ENCODE results near the gene HTR3C.
"Not testable (repeated sequence)": the region's sequence is repeated elsewhere in the genome, so short reads cannot be mapped to it uniquely, and the experiment has no call there.

Gene HTR3C

DNA sequence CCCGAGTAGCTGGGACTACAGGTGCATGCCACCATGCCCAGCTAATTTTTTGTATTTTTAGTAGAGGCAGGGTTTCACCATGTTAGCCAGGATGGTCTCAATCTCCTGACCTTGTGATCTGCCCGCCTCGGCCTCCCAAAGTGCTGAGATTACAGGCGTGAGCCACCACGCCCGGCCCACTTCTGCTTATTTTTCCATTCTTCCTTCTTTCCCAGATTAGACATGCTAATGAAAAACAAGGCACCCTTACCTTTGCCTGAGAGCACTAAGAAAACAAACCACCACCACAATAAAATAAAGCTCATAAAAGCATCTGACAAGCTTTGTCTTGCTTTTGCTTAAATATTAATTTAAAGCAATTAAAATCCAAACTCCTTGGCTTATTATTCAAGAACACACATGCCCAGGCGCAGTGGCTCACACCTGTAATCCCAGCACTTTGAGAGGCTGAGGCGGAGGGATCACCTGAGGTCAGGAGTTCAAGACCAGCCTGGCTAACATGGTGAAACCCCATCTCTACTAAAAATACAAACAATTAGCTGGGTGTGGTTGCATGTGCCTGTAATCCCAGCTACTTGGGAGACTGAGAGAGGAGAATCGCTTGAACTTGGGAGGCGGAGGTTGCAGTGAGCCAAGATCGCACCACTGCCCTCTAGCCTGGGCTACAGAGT lies 45.6 kb upstream of the HTR3C start:
- not testable (repeated sequence) for H3K27ac ChIP-seq (ENCODE audit: low read length, poor library complexity, severe bottlenecking); DNase-seq; H3K14ac ChIP-seq (ENCODE audit: low read length in 2 of 2); H2BK120ac ChIP-seq (ENCODE audit: low read depth, low read length); H3K4me3 ChIP-seq (ENCODE audit: insufficient read depth in 1 of 2, low read depth in 1 of 2, low read length in 2 of 2); H4K8ac ChIP-seq (ENCODE audit: low read length); H2BK15ac ChIP-seq (ENCODE audit: low read depth, poor library complexity, severe bottlenecking); H2BK5ac ChIP-seq (ENCODE audit: low read depth, low read length, poor library complexity, severe bottlenecking); H3K9ac ChIP-seq (ENCODE audit: low read length); H3K4ac ChIP-seq (ENCODE audit: low read depth in 1 of 2, low read length in 2 of 2); H3K9me3 ChIP-seq (ENCODE audit: control insufficient read depth, low read length); H2AFZ ChIP-seq (ENCODE audit: low read depth, low read length); H3K23ac ChIP-seq (ENCODE audit: low read length in 2 of 2); H3K18ac ChIP-seq (ENCODE audit: low read depth in 1 of 2, low read length in 2 of 2); H2AK5ac ChIP-seq (ENCODE audit: low read length, severe bottlenecking); H3K4me2 ChIP-seq (ENCODE audit: low read length, poor library complexity, severe bottlenecking); H2BK12ac ChIP-seq (ENCODE audit: low read length in 2 of 2); H3K27me3 ChIP-seq (ENCODE audit: control insufficient read depth in 1 of 2, insufficient read depth in 1 of 2, low read length in 2 of 2); H4K91ac ChIP-seq (ENCODE audit: low read length)
- Histone ChIP-seq H3K36me3 (ENCODE audit: control insufficient read depth in 1 of 2, insufficient read depth in 2 of 2, low read depth in 1 of 2, low read length in 2 of 2) (peaks cover 15 to 34% of the 10 kb centered on the region in 2 experiments), H3K4me1 (ENCODE audit: control insufficient read depth, insufficient read depth, low read depth, low read length) (peaks cover 13% of the 10 kb centered on the region), H3K79me1 (replicated peaks; ENCODE audit: low read length, poor library complexity, severe bottlenecking) (peaks cover 25% of the 10 kb centered on the region)
- 97% methylated on average over 11 of the region's 11 CpGs for WGBS

DNA sequence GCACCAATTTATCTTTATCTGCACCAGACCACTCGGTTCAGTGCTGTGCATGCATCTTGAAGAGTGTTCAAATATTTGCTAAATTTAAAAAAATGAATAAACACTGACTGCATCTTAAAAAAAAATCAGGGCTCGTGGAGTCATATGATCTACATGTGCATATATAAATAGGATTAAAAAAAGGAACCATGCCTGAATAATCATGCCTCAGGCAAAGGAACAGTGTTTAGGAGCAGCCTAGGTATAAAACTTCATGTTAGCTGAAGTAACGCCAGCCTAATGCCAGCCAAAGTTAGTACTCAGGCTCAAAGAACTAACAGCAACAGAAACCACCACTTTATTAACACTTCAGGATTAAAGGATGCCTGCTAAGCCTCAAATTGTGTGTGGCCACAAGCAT lies 44.7 kb upstream of the HTR3C start:
- no peak overlapping the region for H2BK15ac ChIP-seq (ENCODE audit: low read depth, poor library complexity, severe bottlenecking)
- peaks cover 19% of the 10 kb centered on the region for H3K79me1 ChIP-seq (replicated peaks; ENCODE audit: low read length, poor library complexity, severe bottlenecking)
- H3K9ac ChIP-seq (ENCODE audit: low read length): no peak overlapping the region
- no peak overlapping the region for H3K4me2 ChIP-seq (ENCODE audit: low read length, poor library complexity, severe bottlenecking)
- no peak overlapping the region for H3K27ac ChIP-seq (ENCODE audit: low read length, poor library complexity, severe bottlenecking)
- H3K4ac ChIP-seq (ENCODE audit: low read depth in 1 of 2, low read length in 2 of 2): no peak overlapping the region
- no peak overlapping the region for H3K4me3 ChIP-seq (ENCODE audit: insufficient read depth in 1 of 2, low read depth in 1 of 2, low read length in 2 of 2)
- H2AFZ ChIP-seq (ENCODE audit: low read depth, low read length): no peak overlapping the region
- no peak for DNase-seq
- peaks cover 8% of the 10 kb centered on the region for H3K4me1 ChIP-seq (ENCODE audit: control insufficient read depth, insufficient read depth, low read depth, low read length)
- no peak overlapping the region for H3K23ac ChIP-seq (ENCODE audit: low read length in 2 of 2)
- H2BK5ac ChIP-seq (ENCODE audit: low read depth, low read length, poor library complexity, severe bottlenecking): no peak overlapping the region
- H2BK12ac ChIP-seq (ENCODE audit: low read length in 2 of 2): no peak overlapping the region
- no peak overlapping the region for H3K14ac ChIP-seq (ENCODE audit: low read length in 2 of 2)
- no peak overlapping the region for H2BK120ac ChIP-seq (ENCODE audit: low read depth, low read length)
- no peak overlapping the region for H3K18ac ChIP-seq (ENCODE audit: low read depth in 1 of 2, low read length in 2 of 2)
- H2AK5ac ChIP-seq (ENCODE audit: low read length, severe bottlenecking): no peak overlapping the region
- WGBS: 91% methylated on average over 1 of the region's 3 CpGs
- H4K91ac ChIP-seq (ENCODE audit: low read length): no peak overlapping the region
- peaks cover 13 to 43% of the 10 kb centered on the region in 2 experiments for H3K36me3 ChIP-seq (ENCODE audit: control insufficient read depth in 1 of 2, insufficient read depth in 2 of 2, low read depth in 1 of 2, low read length in 2 of 2)
- no peak overlapping the region for H4K8ac ChIP-seq (ENCODE audit: low read length)
- no peaks in the 10 kb centered on the region for H3K9me3 ChIP-seq (ENCODE audit: control insufficient read depth, low read length)
- H3K27me3 ChIP-seq (ENCODE audit: control insufficient read depth in 1 of 2, insufficient read depth in 1 of 2, low read length in 2 of 2): no peaks in the 10 kb centered on the region

DNA sequence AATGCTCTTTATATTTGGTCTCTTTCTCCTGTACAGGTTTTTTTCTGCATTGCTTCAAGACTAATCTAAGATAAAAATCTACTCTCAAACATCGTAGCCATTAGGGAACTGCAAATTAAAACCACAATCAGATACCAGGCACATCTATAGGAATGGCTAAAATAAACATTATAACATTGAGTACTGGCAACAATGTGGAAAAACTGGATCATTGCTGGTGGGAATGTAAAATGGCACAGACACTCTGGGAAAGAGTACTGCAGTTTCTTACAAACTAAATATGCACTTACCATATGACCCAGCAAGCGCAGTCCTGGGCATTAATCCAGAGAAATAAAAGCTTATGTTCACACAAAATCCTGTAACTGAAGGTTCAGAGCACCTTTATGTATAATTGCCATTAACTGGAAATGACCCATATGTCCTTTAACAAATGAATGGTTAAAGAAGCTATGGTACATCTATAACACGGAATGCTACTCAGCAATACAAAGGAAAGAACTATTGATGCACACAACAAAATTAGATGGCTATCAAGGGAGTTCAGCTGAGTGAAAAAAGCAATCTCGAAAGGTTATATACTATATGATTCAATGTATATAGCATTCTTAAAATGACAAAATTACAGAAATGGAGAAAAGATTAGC lies 41.5 kb upstream of the HTR3C start:
- no peak overlapping the region for H3K4me3 ChIP-seq (ENCODE audit: insufficient read depth in 1 of 2, low read depth in 1 of 2, low read length in 2 of 2)
- WGBS: 100% methylated on average over 1 of the region's 4 CpGs
- H2BK120ac ChIP-seq (ENCODE audit: low read depth, low read length): no peak overlapping the region

DNA sequence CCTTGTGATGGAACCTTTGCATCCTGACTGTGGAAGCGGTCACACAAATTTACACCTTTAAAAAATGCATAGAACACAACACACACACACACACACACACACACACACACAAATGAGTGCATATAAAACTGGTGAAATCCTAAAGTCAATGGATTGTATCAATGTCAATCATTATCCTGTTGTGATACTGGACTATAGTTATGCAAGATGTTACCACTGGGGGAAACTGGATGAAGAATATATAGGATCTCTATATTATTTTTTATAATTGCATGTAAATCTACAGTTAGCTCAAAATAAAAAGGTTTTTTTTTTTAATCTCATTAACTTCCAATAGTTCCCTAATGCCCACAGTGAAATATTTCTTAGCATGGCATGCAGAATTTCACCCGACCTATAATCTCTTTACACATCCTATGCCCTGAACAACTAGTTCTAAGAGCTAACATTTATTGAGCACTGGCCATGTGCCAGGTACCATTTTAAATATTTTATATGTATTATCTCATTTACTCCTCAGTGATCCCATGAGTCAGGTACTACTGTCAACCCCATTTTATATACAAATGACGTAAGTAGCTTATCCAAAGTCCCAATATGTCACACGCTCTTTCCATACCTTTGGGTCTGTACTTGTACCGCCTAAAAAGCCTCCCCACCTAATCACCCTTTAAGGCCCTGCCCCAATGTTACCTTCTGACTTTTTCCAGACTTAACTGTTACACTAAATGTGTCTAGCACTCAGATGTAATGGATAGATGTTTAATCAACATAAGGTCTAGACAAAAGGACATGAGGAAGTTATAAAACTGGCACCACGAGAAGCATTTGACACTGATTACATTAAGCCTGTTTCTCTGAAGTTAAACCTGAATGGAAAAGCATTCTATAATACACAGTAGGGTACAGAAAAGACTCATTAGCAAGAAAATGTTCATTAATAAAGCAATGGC lies 40.6 kb upstream of the HTR3C start:
- no peak overlapping the region for H2AK5ac ChIP-seq (ENCODE audit: low read length, severe bottlenecking)

More for the DNA sequence above, 41.5 kb upstream of the HTR3C start:
- Histone ChIP-seq H3K4me2 (ENCODE audit: low read length, poor library complexity, severe bottlenecking) (no peak overlapping the region), H4K8ac (ENCODE audit: low read length) (no peak overlapping the region), H2BK12ac (ENCODE audit: low read length in 2 of 2) (no peak overlapping the region), H3K27ac (ENCODE audit: low read length, poor library complexity, severe bottlenecking) (no peak overlapping the region), H2AK5ac (ENCODE audit: low read length, severe bottlenecking) (no peak overlapping the region), H3K18ac (ENCODE audit: low read depth in 1 of 2, low read length in 2 of 2) (no peak overlapping the region), H3K36me3 (ENCODE audit: control insufficient read depth in 1 of 2, insufficient read depth in 2 of 2, low read depth in 1 of 2, low read length in 2 of 2) (peaks cover 13 to 51% of the 10 kb centered on the region in 2 experiments), H3K79me1 (replicated peaks; ENCODE audit: low read length, poor library complexity, severe bottlenecking) (peaks cover 28% of the 10 kb centered on the region), H3K23ac (ENCODE audit: low read length in 2 of 2) (no peak overlapping the region), H2BK15ac (ENCODE audit: low read depth, poor library complexity, severe bottlenecking) (no peak overlapping the region), H2AFZ (ENCODE audit: low read depth, low read length) (no peak overlapping the region), H4K91ac (ENCODE audit: low read length) (no peak overlapping the region), H3K27me3 (ENCODE audit: control insufficient read depth in 1 of 2, insufficient read depth in 1 of 2, low read length in 2 of 2) (no peaks in the 10 kb centered on the region), H2BK5ac (ENCODE audit: low read depth, low read length, poor library complexity, severe bottlenecking) (no peak overlapping the region), H3K4ac (ENCODE audit: low read depth in 1 of 2, low read length in 2 of 2) (no peak overlapping the region), H3K9me3 (ENCODE audit: control insufficient read depth, low read length) (no peaks in the 10 kb centered on the region), H3K14ac (ENCODE audit: low read length in 2 of 2) (no peak overlapping the region), H3K9ac (ENCODE audit: low read length) (no peak overlapping the region), H3K4me1 (ENCODE audit: control insufficient read depth, insufficient read depth, low read depth, low read length) (peaks cover 2% of the 10 kb centered on the region)
- peak; percentile 17 for DNase-seq

More for the DNA sequence above, 40.6 kb upstream of the HTR3C start:
- H3K27ac ChIP-seq (ENCODE audit: low read length, poor library complexity, severe bottlenecking): no peak overlapping the region
- no peak overlapping the region for H3K23ac ChIP-seq (ENCODE audit: low read length in 2 of 2)
- H3K79me1 ChIP-seq (replicated peaks; ENCODE audit: low read length, poor library complexity, severe bottlenecking): peaks cover 33% of the 10 kb centered on the region
- H3K4me1 ChIP-seq (ENCODE audit: control insufficient read depth, insufficient read depth, low read depth, low read length): peaks cover 8% of the 10 kb centered on the region
- H2BK120ac ChIP-seq (ENCODE audit: low read depth, low read length): no peak overlapping the region
- H3K36me3 ChIP-seq (ENCODE audit: control insufficient read depth in 1 of 2, insufficient read depth in 2 of 2, low read depth in 1 of 2, low read length in 2 of 2): peaks cover 13 to 51% of the 10 kb centered on the region in 2 experiments
- H4K8ac ChIP-seq (ENCODE audit: low read length): no peak overlapping the region
- no peak overlapping the region for H3K4me2 ChIP-seq (ENCODE audit: low read length, poor library complexity, severe bottlenecking)
- no peak overlapping the region for H3K4me3 ChIP-seq (ENCODE audit: insufficient read depth in 1 of 2, low read depth in 1 of 2, low read length in 2 of 2)
- no peak overlapping the region for H3K14ac ChIP-seq (ENCODE audit: low read length in 2 of 2)
- H2AFZ ChIP-seq (ENCODE audit: low read depth, low read length): no peak overlapping the region
- no peak overlapping the region for H3K9ac ChIP-seq (ENCODE audit: low read length)
- no peak overlapping the region for H3K18ac ChIP-seq (ENCODE audit: low read depth in 1 of 2, low read length in 2 of 2)
- no peak for DNase-seq
- H3K4ac ChIP-seq (ENCODE audit: low read depth in 1 of 2, low read length in 2 of 2): no peak overlapping the region
- H2BK5ac ChIP-seq (ENCODE audit: low read depth, low read length, poor library complexity, severe bottlenecking): no peak overlapping the region
- H3K9me3 ChIP-seq (ENCODE audit: control insufficient read depth, low read length): no peaks in the 10 kb centered on the region
- 66% methylated on average over 3 of the region's 6 CpGs for WGBS
- H4K91ac ChIP-seq (ENCODE audit: low read length): no peak overlapping the region
- H2BK15ac ChIP-seq (ENCODE audit: low read depth, poor library complexity, severe bottlenecking): no peak overlapping the region
- H3K27me3 ChIP-seq (ENCODE audit: control insufficient read depth in 1 of 2, insufficient read depth in 1 of 2, low read length in 2 of 2): no peaks in the 10 kb centered on the region
- no peak overlapping the region for H2BK12ac ChIP-seq (ENCODE audit: low read length in 2 of 2)

Data from mesenchymal stem cell (in vitro differentiated cells and primary cell).